Measurements from ENCODE around the gene ISLR. TPM values are rescaled to one million over a fixed set of nuclear protein-coding genes. Genes with fewer than 3 reads are reported as not detected.
"Not testable (repeated sequence)": the region's sequence is repeated elsewhere in the genome, so short reads cannot be mapped to it uniquely, and the experiment has no call there.

ISLR gene
- total RNA-seq, 1 donor = 73.8 TPM

- TF ChIP-seq CTCF (IDR thresholded peaks at IDR 0.05; ENCODE audit: insufficient read depth, low read depth, low read length) = no peak
- no peak for DNase-seq (ENCODE audit: low read depth)
- H3K4me3 ChIP-seq (ENCODE audit: low read depth, low read length) = no peak overlapping the region
These were observed 16.7 kb upstream of the ISLR start for GRCh38 chr15:74156678-74157411.

GRCh38 chr15:74157868-74158827 lies 15.4 kb upstream of the ISLR start:
- no peak for DNase-seq (ENCODE audit: low read depth)
- H3K4me3 ChIP-seq (ENCODE audit: low read depth, low read length) = no peak overlapping the region
- no peak for TF ChIP-seq CTCF (IDR thresholded peaks at IDR 0.05; ENCODE audit: insufficient read depth, low read depth, low read length)

GRCh38 chr15:74158855-74159650 lies 14.5 kb upstream of the ISLR start:
- no peak for TF ChIP-seq CTCF (IDR thresholded peaks at IDR 0.05; ENCODE audit: insufficient read depth, low read depth, low read length)
- no peak for DNase-seq (ENCODE audit: low read depth)
- no peak overlapping the region for H3K4me3 ChIP-seq (ENCODE audit: low read depth, low read length)

GRCh38 chr15:74159773-74160172 lies 13.7 kb upstream of the ISLR start:
- H3K4me3 ChIP-seq (ENCODE audit: low read depth, low read length) = no peak overlapping the region
- TF ChIP-seq CTCF (IDR thresholded peaks at IDR 0.05; ENCODE audit: insufficient read depth, low read depth, low read length) = no peak
- DNase-seq (ENCODE audit: low read depth) = no peak

GRCh38 chr15:74160390-74160789 lies 13.1 kb upstream of the ISLR start:
- not testable (repeated sequence) for H3K4me3 ChIP-seq (ENCODE audit: low read depth, low read length); DNase-seq (ENCODE audit: low read depth)

GRCh38 chr15:74162195-74162536 lies 11.3 kb upstream of the ISLR start:
- not testable (repeated sequence) for H3K4me3 ChIP-seq (ENCODE audit: low read depth, low read length); DNase-seq (ENCODE audit: low read depth)

- no peak for TF ChIP-seq CTCF (IDR thresholded peaks at IDR 0.05; ENCODE audit: insufficient read depth, low read depth, low read length)
These were observed 8.0 kb upstream of the ISLR start for GRCh38 chr15:74165461-74165860.

More at GRCh38 chr15:74165461-74165860, 8.0 kb upstream of the ISLR start:
- H3K4me3 ChIP-seq (ENCODE audit: low read depth, low read length) = no peak overlapping the region
- DNase-seq (ENCODE audit: low read depth) = no peak

Measured in fibroblast of villous mesenchyme (primary cell).